CD4-positive, CD25-positive, alpha-beta regulatory T cell (primary cell): Measurements from ENCODE around the gene RSBN1. TPM values are rescaled to one million over a fixed set of nuclear protein-coding genes. Genes with fewer than 3 reads are reported as not detected.

ENCODE experiments used
- ATAC-seq, 2 donors: fragments of 150-1000 bp; cut with Tn5 transposase; one replicate each; pipeline ENCODE4 v1.10.0; 2021; ENCODE audit warnings: low read depth in 2 of 2, moderate number of reproducible peaks in 2 of 2, moderate library complexity in 1 of 2
- DNase-seq, 3 donors: peaks; one replicate each; pipeline versions ENCODE4 v3.0.0 to v3.0.0-alpha.2; 2012 to 2022; ENCODE audit warnings: mixed read lengths in 1 of 3
- H3K27ac ChIP-seq: one replicate; pipeline ENCODE4 v1.7.0; 2013; ENCODE audit warnings: mild to moderate bottlenecking, low read length; ENCODE audit not compliant: insufficient read depth, poor library complexity, severe bottlenecking
- H3K27me3 ChIP-seq: one replicate; pipeline ENCODE4 v1.7.0; 2013; ENCODE audit warnings: low read length; ENCODE audit not compliant: control insufficient read depth, insufficient read depth
- H3K36me3 ChIP-seq: one replicate; pipeline ENCODE4 v1.7.0; 2013; ENCODE audit warnings: mild to moderate bottlenecking, low read length, moderate library complexity; ENCODE audit not compliant: control insufficient read depth, insufficient read depth
- H3K4me1 ChIP-seq: 2 replicates; pipeline ENCODE4 v1.7.0; 2013; ENCODE audit warnings: mild to moderate bottlenecking, low read length; ENCODE audit not compliant: insufficient read depth, control insufficient read depth, poor library complexity, severe bottlenecking
- H3K4me3 ChIP-seq: one replicate; pipeline ENCODE4 v1.7.0; 2013; ENCODE audit warnings: low read depth, mild to moderate bottlenecking, low read length, moderate library complexity
- H3K9me3 ChIP-seq, 2 experiments: 1 replicate in 1 of 2; 2 replicates in 1 of 2; pipeline ENCODE4 v1.7.0; 2013; ENCODE audit warnings: low read length in 2 of 2, mild to moderate bottlenecking in 1 of 2, moderate library complexity in 1 of 2; ENCODE audit not compliant: control insufficient read depth in 2 of 2
- H3K27ac Mint-ChIP-seq, 3 donors: one replicate each; pipeline ENCODE4 v1.8.0; 2020 to 2022; ENCODE audit warnings: mild to moderate bottlenecking in 3 of 3, mixed read lengths in 3 of 3, moderate library complexity in 2 of 3
- H3K27me3 Mint-ChIP-seq: one replicate; pipeline ENCODE4 v1.8.0; 2022; ENCODE audit warnings: mild to moderate bottlenecking, mixed read lengths
- H3K36me3 Mint-ChIP-seq: one replicate; pipeline ENCODE4 v1.8.0; 2020; ENCODE audit warnings: mixed read lengths
- H3K4me1 Mint-ChIP-seq, 4 donors: one replicate each; pipeline ENCODE4 v1.8.0; 2020 to 2022; ENCODE audit warnings: mixed read lengths in 4 of 4, mild to moderate bottlenecking in 1 of 4
- H3K4me3 Mint-ChIP-seq, 4 donors: one replicate each; pipeline ENCODE4 v1.8.0; 2020 to 2022; ENCODE audit warnings: mild to moderate bottlenecking in 4 of 4, mixed read lengths in 4 of 4, moderate library complexity in 3 of 4
- H3K9me3 Mint-ChIP-seq, 7 donors: one replicate each; pipeline ENCODE4 v1.8.0; 2020 to 2022; ENCODE audit warnings: mixed read lengths in 7 of 7, mild to moderate bottlenecking in 3 of 7, moderate library complexity in 2 of 7
- polyA plus RNA-seq, 4 donors: library from polyadenylated mRNA; unstranded; fragments of 300-500 nt; fragmentation: Illumina TruSeq; gene quantifications; one replicate each; pipeline ENCODE4 v1.2.3, GENCODE V29; 2021
- total RNA-seq: library from RNA; stranded (reverse); gene quantifications from one replicate; pipeline ENCODE4 v1.2.3, GENCODE V29; 2022

The RSBN1 gene
- 52.1 TPM for total RNA-seq
- polyA plus RNA-seq: 10 to 100 TPM; 43.8 to 52.7 (median 49.8) TPM

DNA sequence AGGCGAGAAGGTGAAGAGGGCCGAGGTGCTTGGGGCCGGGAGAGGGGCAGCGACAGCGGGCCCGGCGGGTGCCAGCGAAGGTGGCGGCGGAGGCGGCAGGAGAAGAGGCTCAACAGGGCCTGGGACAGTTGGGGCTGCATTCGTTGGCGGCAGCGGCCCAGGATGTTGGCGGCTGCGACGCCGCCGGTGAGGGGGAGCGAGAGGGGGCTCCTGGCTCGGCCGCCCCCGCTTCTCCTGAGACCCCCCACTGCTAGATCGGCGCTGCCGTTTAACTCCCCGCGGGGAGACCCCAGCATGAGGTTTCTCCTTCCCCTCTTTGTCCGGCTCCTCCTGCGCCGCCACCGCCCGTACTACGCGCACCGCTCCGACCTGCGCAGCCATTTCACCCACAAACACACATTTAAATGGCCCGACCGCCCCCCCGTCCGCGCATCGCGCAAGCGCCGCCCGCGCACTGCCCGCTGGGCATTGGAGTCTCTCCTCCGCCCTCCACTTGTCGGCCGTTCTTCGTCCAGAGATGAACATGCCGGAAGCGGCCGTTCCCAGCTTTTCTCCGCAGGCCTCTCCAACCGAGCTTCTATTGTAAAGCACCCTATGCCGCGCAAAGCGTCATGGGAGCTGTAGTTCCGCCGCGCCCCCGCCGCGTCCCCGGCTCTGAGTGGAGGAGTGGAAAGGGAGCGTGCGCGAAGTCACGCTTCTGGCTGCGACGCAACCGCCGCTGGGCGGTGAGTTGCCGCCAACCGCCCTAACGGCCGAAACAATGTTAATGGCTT, at the start of gene RSBN1:
RSBN1 (minus strand) TSS at position 589 of the 773 bp plus-strand sequence; CDS start at position 525, 64 bp downstream.
- no peaks in the 10 kb centered on the region for H3K27me3 ChIP-seq
- no peaks in the 10 kb centered on the region for H3K27me3 Mint-ChIP-seq
- no peaks in the 10 kb centered on the region for H3K9me3 ChIP-seq
- H3K27ac ChIP-seq: peak within 1 kb of the TSS; percentile 95
- H3K4me1 Mint-ChIP-seq: peaks cover 16 to 45% (median 30%) of the 10 kb centered on the region in 4 donors
- peak within 1 kb of the TSS; percentile 95 to 100 (median 99) for H3K27ac Mint-ChIP-seq
- ATAC-seq (peak; percentile 93 to 95), DNase-seq (peak; percentile 97 to 99 (median 98))
- peaks cover 0 to 2% (median 0%) of the 10 kb centered on the region in 7 donors for H3K9me3 Mint-ChIP-seq
- H3K4me1 ChIP-seq: peaks cover 40% of the 10 kb centered on the region
- peak within 1 kb of the TSS; percentile 96 to 99 (median 98) for H3K4me3 Mint-ChIP-seq
- peaks cover 6% of the 10 kb centered on the region for H3K36me3 Mint-ChIP-seq
- H3K36me3 ChIP-seq: peaks cover 11% of the 10 kb centered on the region
- H3K4me3 ChIP-seq: peak within 1 kb of the TSS; percentile 95

DNA sequence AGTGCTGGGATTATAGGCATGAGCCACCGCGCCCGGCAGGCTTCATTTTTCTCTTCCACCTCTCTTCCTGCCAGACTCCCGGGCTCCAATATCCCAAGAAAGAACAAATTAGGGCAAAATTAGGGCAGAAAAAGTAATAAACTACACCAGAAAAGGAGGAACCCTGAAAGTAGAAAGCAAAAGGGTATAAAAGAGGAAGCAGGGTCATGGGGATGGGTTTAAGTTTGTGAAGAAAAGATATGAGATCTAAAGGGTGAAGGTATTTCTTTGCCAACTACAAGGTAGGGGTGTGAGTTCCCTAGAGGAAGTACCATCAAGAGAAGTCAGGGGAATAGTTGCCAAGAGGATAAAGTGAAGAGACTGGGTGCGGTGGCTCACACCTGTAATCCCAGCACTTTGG, 49.4 kb upstream of the RSBN1 start:
- no peak overlapping the region for H3K4me3 ChIP-seq
- no peak overlapping the region for H3K27ac ChIP-seq
- H3K36me3 ChIP-seq: peaks cover 31% of the 10 kb centered on the region
- Mint-ChIP-seq H3K36me3 (peaks cover 22% of the 10 kb centered on the region), H3K4me1 (peaks cover 42 to 64% (median 51%) of the 10 kb centered on the region in 4 donors), H3K9me3 (no peaks in the 10 kb centered on the region), H3K27me3 (no peaks in the 10 kb centered on the region), H3K4me3 (peak overlapping the region in 1 of 4 donors; percentile 61), H3K27ac (peak overlapping the region in 1 of 3 donors; percentile 84)
- H3K4me1 ChIP-seq: peaks cover 26% of the 10 kb centered on the region
- DNase-seq (no peak), ATAC-seq (no peak)
- H3K9me3 ChIP-seq: no peaks in the 10 kb centered on the region
- no peaks in the 10 kb centered on the region for H3K27me3 ChIP-seq

DNA sequence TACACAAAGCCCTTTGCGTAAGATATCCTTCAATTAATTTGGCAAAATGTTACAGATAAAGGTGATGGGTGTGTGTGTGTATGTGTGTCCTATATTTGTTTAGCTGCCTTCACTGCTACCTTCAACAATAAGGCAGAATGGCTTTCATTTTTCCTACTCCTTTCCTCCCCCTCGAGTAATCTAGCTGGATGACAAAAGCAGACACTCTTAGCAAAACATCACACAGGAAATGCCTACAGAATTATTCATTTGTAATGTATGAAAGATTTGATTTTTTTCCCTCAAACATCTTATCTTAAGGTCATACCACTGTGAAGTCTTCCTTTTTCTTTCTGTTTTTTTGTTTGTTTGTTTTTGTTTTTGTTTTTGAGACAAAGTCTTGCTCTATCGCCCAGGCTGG, 48.6 kb upstream of the RSBN1 start:
- no peak overlapping the region for H3K4me3 ChIP-seq
- H3K27me3 Mint-ChIP-seq: no peaks in the 10 kb centered on the region
- H3K4me3 Mint-ChIP-seq: peak overlapping the region in 1 of 4 donors; percentile 57
- H3K27ac Mint-ChIP-seq: peak overlapping the region; percentile 24 to 50 (median 43)
- no peak for DNase-seq
- H3K4me1 Mint-ChIP-seq: peaks cover 41 to 61% (median 50%) of the 10 kb centered on the region in 4 donors
- no peak for ATAC-seq
- peaks cover 29% of the 10 kb centered on the region for H3K36me3 Mint-ChIP-seq
- H3K27ac ChIP-seq: no peak overlapping the region
- H3K9me3 ChIP-seq: no peaks in the 10 kb centered on the region
- peaks cover 39% of the 10 kb centered on the region for H3K36me3 ChIP-seq
- no peaks in the 10 kb centered on the region for H3K9me3 Mint-ChIP-seq
- H3K4me1 ChIP-seq: peaks cover 26% of the 10 kb centered on the region
- no peaks in the 10 kb centered on the region for H3K27me3 ChIP-seq

DNA sequence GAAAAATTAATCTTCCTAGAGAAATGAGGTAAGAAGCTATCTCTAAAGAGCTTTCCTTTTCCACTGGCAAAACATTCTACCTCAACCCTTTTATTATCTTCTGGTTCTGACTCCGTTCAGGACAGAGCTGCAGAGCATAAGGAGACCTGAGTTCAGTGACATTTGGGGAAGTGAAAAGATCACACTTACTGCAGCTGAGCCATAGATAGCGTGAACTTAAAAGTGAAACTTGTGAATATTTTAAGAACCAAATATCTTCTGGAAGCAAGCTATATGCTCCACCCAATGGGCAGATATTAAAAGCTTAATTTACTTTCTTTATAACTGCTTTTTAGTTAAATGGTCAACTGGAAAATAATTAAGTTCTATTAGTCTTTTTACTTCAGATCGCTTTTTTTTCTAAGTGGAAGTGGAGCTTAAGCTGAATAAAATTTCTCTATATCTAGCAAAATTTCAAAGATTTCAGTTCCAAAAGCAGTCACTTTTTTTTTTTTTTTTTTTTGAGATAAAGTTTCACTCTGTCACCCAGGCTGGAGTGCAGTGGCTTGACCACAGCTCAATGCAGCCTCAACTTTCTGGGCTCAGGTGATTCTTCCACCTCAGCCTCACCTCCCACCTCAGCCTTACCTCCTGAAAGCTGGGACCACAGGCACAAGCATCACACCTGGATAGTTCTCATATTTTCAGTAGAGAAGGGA, 47.4 kb upstream of the RSBN1 start:
- H3K27ac Mint-ChIP-seq: peak overlapping the region; percentile 50 to 93 (median 90)
- H3K36me3 ChIP-seq: peaks cover 46% of the 10 kb centered on the region
- H3K27me3 ChIP-seq: no peaks in the 10 kb centered on the region
- peaks cover 32 to 48% (median 41%) of the 10 kb centered on the region in 4 donors for H3K4me1 Mint-ChIP-seq
- H3K4me3 Mint-ChIP-seq: no peak overlapping the region
- peaks cover 26% of the 10 kb centered on the region for H3K4me1 ChIP-seq
- ATAC-seq (peak; percentile 34 to 44), DNase-seq (peak in 1 of 3 donors; percentile 38)
- H3K9me3 ChIP-seq: no peaks in the 10 kb centered on the region
- no peaks in the 10 kb centered on the region for H3K9me3 Mint-ChIP-seq
- peaks cover 39% of the 10 kb centered on the region for H3K36me3 Mint-ChIP-seq
- H3K4me3 ChIP-seq: peak overlapping the region; percentile 0
- H3K27me3 Mint-ChIP-seq: no peaks in the 10 kb centered on the region
- peak overlapping the region; percentile 49 for H3K27ac ChIP-seq

DNA sequence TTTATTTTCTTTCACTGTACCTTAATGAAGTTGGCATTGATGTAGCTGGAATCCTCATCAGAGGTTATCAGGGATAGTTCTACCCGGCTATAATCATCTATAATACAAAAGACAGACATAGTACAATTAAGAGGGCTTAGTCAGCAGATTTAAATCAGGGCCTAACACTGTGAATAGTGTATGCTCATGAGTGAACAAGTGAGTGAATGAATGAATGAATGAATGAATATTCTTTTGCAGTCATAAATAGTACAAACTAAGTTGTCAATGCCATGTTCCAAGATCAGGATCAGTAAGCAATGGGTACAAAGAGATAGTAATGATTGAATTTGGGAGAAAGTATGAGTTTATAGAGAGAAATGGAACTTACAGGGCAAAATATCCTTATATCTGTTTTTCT, 46.7 kb upstream of the RSBN1 start:
- H3K27me3 Mint-ChIP-seq: no peaks in the 10 kb centered on the region
- Histone ChIP-seq H3K27me3 (no peaks in the 10 kb centered on the region), H3K9me3 (no peaks in the 10 kb centered on the region), H3K4me1 (peaks cover 23% of the 10 kb centered on the region), H3K27ac (no peak overlapping the region), H3K36me3 (peaks cover 51% of the 10 kb centered on the region), H3K4me3 (no peak overlapping the region)
- H3K9me3 Mint-ChIP-seq: no peaks in the 10 kb centered on the region
- DNase-seq (no peak), ATAC-seq (no peak)
- peaks cover 45% of the 10 kb centered on the region for H3K36me3 Mint-ChIP-seq
- peaks cover 37 to 42% (median 38%) of the 10 kb centered on the region in 4 donors for H3K4me1 Mint-ChIP-seq
- no peak overlapping the region for H3K4me3 Mint-ChIP-seq
- H3K27ac Mint-ChIP-seq: peak overlapping the region; percentile 17 to 79 (median 50)

DNA sequence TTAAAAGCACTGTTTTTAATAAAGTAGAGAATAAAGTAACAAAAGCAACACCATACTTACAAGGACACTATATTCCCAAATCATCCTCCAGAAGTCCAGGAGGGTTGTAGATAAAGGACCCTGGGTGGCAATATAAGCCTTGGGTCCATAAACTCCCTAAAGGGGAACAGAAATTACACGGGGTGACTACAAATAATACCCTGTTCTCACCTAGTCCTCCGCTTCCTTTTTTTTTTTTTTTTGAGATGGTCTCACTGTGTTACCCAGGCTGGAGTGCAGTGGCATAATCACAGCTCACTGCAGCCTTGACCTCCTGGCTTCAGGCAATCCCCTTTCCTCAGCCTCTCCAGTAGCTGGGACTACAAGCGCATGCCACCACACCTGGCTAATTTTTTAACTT, 46.1 kb upstream of the RSBN1 start:
- ATAC-seq: no peak
- Mint-ChIP-seq H3K36me3 (peaks cover 45% of the 10 kb centered on the region), H3K27me3 (no peaks in the 10 kb centered on the region), H3K9me3 (no peaks in the 10 kb centered on the region), H3K4me3 (no peak overlapping the region), H3K27ac (peak overlapping the region in 2 of 3 donors; percentile 50 to 79), H3K4me1 (peaks cover 35 to 38% (median 36%) of the 10 kb centered on the region in 4 donors)
- no peak overlapping the region for H3K27ac ChIP-seq
- no peak overlapping the region for H3K4me3 ChIP-seq
- H3K9me3 ChIP-seq: no peaks in the 10 kb centered on the region
- no peak for DNase-seq
- peaks cover 49% of the 10 kb centered on the region for H3K36me3 ChIP-seq
- H3K4me1 ChIP-seq: peaks cover 21% of the 10 kb centered on the region
- H3K27me3 ChIP-seq: no peaks in the 10 kb centered on the region

DNA sequence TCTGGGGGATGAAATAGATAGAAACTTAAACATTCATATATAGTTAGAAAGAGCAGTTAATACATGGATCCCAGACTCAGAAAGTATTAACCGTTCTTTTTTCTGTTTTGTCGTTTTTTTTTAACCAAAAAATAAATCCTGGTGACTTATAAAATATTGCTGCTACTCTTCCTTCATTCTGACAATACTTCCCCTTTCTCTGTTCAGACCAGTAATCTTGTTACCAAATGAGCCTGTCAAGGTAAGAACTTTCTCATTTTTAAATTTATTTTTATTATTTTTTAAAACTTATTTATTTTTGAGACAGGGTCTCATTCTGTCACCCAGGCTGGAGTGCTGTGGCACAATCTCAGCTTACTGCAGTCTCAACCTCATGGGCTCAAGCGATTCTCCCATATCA, 45.5 kb upstream of the RSBN1 start:
- peaks cover 21% of the 10 kb centered on the region for H3K4me1 ChIP-seq
- no peaks in the 10 kb centered on the region for H3K9me3 Mint-ChIP-seq

More for the DNA sequence above, 45.5 kb upstream of the RSBN1 start:
- H3K4me3 Mint-ChIP-seq: no peak overlapping the region
- ATAC-seq: no peak
- Histone ChIP-seq H3K9me3 (no peaks in the 10 kb centered on the region), H3K27ac (peak overlapping the region; percentile 21), H3K36me3 (peaks cover 46% of the 10 kb centered on the region), H3K27me3 (no peaks in the 10 kb centered on the region), H3K4me3 (no peak overlapping the region)
- H3K27me3 Mint-ChIP-seq: no peaks in the 10 kb centered on the region
- no peak for DNase-seq
- peak overlapping the region in 1 of 3 donors; percentile 23 for H3K27ac Mint-ChIP-seq
- H3K4me1 Mint-ChIP-seq: peaks cover 30 to 33% (median 32%) of the 10 kb centered on the region in 4 donors
- peaks cover 41% of the 10 kb centered on the region for H3K36me3 Mint-ChIP-seq
